Liver (tissue), 9 donors: ENCODE results near the gene PBOV1. TPM values are rescaled to one million over a fixed set of nuclear protein-coding genes. Genes with fewer than 3 reads are reported as not detected.

Experiments
- DNase-seq: peaks from one replicate; pipeline ENCODE4 v3.0.0-alpha.2; 2017; ENCODE audit warnings: low spot score
- H3K27ac ChIP-seq, 2 donors: one replicate each; pipeline ENCODE4 v1.7.0; 2013; ENCODE audit warnings: inconsistent platforms in 2 of 2, low read length in 2 of 2, control low read depth in 1 of 2, low read depth in 1 of 2, mild to moderate bottlenecking in 1 of 2
- H3K27me3 ChIP-seq, 4 donors: one replicate each; pipeline versions ENCODE4 v1.6.1 to v1.7.0; 2013; ENCODE audit warnings: low read length in 3 of 4, inconsistent platforms in 1 of 4, mild to moderate bottlenecking in 1 of 4, moderate library complexity in 1 of 4; ENCODE audit not compliant: control insufficient read depth in 4 of 4, insufficient read depth in 4 of 4
- H3K36me3 ChIP-seq, 4 donors: one replicate each; pipeline versions ENCODE4 v1.6.1 to v1.7.0; 2013; ENCODE audit warnings: low read length in 3 of 4, mild to moderate bottlenecking in 3 of 4, low read depth in 1 of 4, moderate library complexity in 1 of 4; ENCODE audit not compliant: control insufficient read depth in 4 of 4, insufficient read depth in 3 of 4
- H3K4me1 ChIP-seq, 4 donors: one replicate each; pipeline versions ENCODE4 v1.6.1 to v1.7.0; 2013; ENCODE audit warnings: low read length in 3 of 4, mild to moderate bottlenecking in 3 of 4, moderate library complexity in 1 of 4; ENCODE audit not compliant: control insufficient read depth in 4 of 4, insufficient read depth in 4 of 4
- H3K4me3 ChIP-seq, 3 donors: one replicate each; pipeline versions ENCODE4 v1.6.1 to v1.7.0; 2013; ENCODE audit warnings: low read length in 3 of 3, control low read depth in 1 of 3, low read depth in 1 of 3, mild to moderate bottlenecking in 1 of 3
- H3K9ac ChIP-seq, 2 donors: one replicate each; pipeline ENCODE4 v1.7.0; 2013; ENCODE audit warnings: low read length in 2 of 2, mild to moderate bottlenecking in 2 of 2, moderate library complexity in 2 of 2, control low read depth in 1 of 2, low read depth in 1 of 2
- H3K9me3 ChIP-seq, 4 donors: one replicate each; pipeline versions ENCODE4 v1.6.1 to v1.7.0; 2013; ENCODE audit warnings: low read length in 3 of 4; ENCODE audit not compliant: control insufficient read depth in 4 of 4
- EGR1 ChIP-seq, 2 donors: IDR thresholded peaks; 2 replicates each; pipeline ENCODE4 v1.6.1; 2016 to 2018; ENCODE audit warnings: antibody characterized with exemption in 2 of 2, low read depth in 2 of 2
- FOXA1 ChIP-seq: IDR thresholded peaks from 2 replicates; pipeline ENCODE4 v1.6.1; 2016; ENCODE audit warnings: antibody characterized with exemption
- GABPA ChIP-seq, 2 donors: IDR thresholded peaks in 1 of 2; conservative IDR thresholded peaks in 1 of 2; 2 replicates each; pipeline ENCODE4 v1.6.1; 2016; ENCODE audit warnings: antibody characterized with exemption in 2 of 2, mild to moderate bottlenecking in 1 of 2, moderate library complexity in 1 of 2
- HNF4G ChIP-seq: IDR thresholded peaks from 2 replicates; pipeline ENCODE4 v1.6.1; 2016; ENCODE audit warnings: antibody characterized with exemption
- JUND ChIP-seq, 2 donors: IDR thresholded peaks; 2 replicates each; pipeline ENCODE4 v1.6.1; 2016; ENCODE audit warnings: antibody characterized with exemption in 2 of 2
- MAX ChIP-seq: IDR thresholded peaks from 2 replicates; pipeline ENCODE4 v1.6.1; 2016; ENCODE audit warnings: antibody characterized with exemption
- RAD21 ChIP-seq, 2 donors: IDR thresholded peaks; 2 replicates each; pipeline ENCODE4 v1.6.1; 2016; ENCODE audit warnings: antibody characterized with exemption in 2 of 2, mild to moderate bottlenecking in 2 of 2
- RXRA ChIP-seq, 2 donors: IDR thresholded peaks; 2 replicates each; pipeline ENCODE4 v1.6.1; 2017 to 2018; ENCODE audit warnings: antibody characterized with exemption in 2 of 2, mild to moderate bottlenecking in 1 of 2
- TAF1 ChIP-seq: conservative IDR thresholded peaks from 2 replicates; pipeline ENCODE4 v1.6.1; 2016; ENCODE audit warnings: antibody characterized with exemption, mild to moderate bottlenecking
- ZBTB33 ChIP-seq: IDR thresholded peaks from 2 replicates; pipeline ENCODE4 v1.6.1; 2016; ENCODE audit warnings: antibody characterized with exemption
- WGBS: extraction: QIAGEN DNeasy Blood & Tissue Kit; methylation state at CpG from one replicate; pipeline ENCODE4 v1.1.7; 2013; 5-methylcytosine and 5-hydroxymethylcytosine counted together
- polyA plus RNA-seq, 2 donors: library from polyadenylated mRNA; stranded (reverse) in 1 of 2; unstranded in 1 of 2; fragments of 200-250 nt in 1 of 2; fragments of >200 nt in 1 of 2; fragmentation: Nextera tagmentation in 1 of 2; extraction: Ambion mirVana in 1 of 2; gene quantifications; one replicate each; pipeline versions ENCODE4 v1.2.1 to v1.2.3, GENCODE V29; 2013 to 2015
- total RNA-seq, 2 donors: library from RNA; depleted of rRNA; stranded (reverse); fragments of >200 nt; gene quantifications; one replicate each; pipeline ENCODE4 v1.2.3, GENCODE V29; 2014
- TF ChIP-seq, protein P1 (sequence below): IDR thresholded peaks from 2 replicates; pipeline ENCODE4 v1.6.1; 2016; ENCODE audit warnings: antibody characterized with exemption, mild to moderate bottlenecking
- TF ChIP-seq, protein P2 (sequence below): IDR thresholded peaks from 2 replicates; pipeline ENCODE4 v1.6.1; 2016; ENCODE audit warnings: antibody characterized with exemption
- donor health status: healthy.
- donor health status: healthy.
- donor health status: healthy.
- donor health status: healthy.
- donor health status: healthy.

PBOV1 gene
- total and polyA plus RNA-seq, 4 donors = not detected

- TF ChIP-seq, protein P1, sequence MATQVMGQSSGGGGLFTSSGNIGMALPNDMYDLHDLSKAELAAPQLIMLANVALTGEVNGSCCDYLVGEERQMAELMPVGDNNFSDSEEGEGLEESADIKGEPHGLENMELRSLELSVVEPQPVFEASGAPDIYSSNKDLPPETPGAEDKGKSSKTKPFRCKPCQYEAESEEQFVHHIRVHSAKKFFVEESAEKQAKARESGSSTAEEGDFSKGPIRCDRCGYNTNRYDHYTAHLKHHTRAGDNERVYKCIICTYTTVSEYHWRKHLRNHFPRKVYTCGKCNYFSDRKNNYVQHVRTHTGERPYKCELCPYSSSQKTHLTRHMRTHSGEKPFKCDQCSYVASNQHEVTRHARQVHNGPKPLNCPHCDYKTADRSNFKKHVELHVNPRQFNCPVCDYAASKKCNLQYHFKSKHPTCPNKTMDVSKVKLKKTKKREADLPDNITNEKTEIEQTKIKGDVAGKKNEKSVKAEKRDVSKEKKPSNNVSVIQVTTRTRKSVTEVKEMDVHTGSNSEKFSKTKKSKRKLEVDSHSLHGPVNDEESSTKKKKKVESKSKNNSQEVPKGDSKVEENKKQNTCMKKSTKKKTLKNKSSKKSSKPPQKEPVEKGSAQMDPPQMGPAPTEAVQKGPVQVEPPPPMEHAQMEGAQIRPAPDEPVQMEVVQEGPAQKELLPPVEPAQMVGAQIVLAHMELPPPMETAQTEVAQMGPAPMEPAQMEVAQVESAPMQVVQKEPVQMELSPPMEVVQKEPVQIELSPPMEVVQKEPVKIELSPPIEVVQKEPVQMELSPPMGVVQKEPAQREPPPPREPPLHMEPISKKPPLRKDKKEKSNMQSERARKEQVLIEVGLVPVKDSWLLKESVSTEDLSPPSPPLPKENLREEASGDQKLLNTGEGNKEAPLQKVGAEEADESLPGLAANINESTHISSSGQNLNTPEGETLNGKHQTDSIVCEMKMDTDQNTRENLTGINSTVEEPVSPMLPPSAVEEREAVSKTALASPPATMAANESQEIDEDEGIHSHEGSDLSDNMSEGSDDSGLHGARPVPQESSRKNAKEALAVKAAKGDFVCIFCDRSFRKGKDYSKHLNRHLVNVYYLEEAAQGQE = no peak
- no peak for TF ChIP-seq JUND (IDR thresholded peaks at IDR 0.05)
These were observed 11.4 kb downstream of the PBOV1 start (continued) for GRCh38 chr6:138206862-138207261.

DNA sequence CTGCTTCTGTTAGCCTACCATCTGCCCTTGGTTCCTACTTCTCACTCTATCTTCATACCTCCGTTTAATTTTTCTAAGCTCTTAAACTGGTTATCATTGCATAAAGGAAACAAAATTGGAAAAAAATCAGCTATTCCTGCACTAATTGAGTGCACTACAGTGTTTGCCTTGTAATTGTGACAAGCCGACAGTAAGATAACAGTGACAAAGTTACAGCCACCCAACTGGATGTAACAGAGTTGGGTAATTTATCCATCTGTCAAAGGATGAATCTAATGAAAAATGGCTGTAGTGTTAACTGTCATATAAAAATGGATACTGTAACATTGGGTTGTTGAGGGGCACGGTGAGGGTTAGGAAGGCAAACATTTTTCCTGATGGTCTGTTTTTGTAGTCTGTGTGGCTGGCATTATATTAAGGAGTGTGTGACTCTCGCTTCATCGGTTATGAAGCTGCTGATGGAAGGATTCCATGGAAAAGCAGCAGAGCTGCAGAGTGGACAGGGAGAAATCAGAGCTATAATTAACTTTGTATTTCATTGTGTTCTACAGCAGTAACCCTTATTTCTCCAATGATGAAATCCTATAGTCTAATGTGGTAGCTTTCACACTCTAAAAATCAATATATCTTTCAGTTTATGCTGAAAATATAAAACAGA, 12.7 kb downstream of the PBOV1 start:
- H3K4me1 ChIP-seq = no peaks in the 10 kb centered on the region
- no peak overlapping the region for H3K9ac ChIP-seq
- H3K27me3 ChIP-seq = peaks cover 0 to 3% (median 0%) of the 10 kb centered on the region in 4 donors
- WGBS = 77% methylated on average over 5 of the region's 5 CpGs
- no peak overlapping the region for H3K4me3 ChIP-seq
- no peaks in the 10 kb centered on the region for H3K9me3 ChIP-seq
- TF ChIP-seq MAX (no peak), RXRA (IDR thresholded peaks at IDR 0.05) (no peak), GABPA (IDR thresholded peaks at IDR 0.05 in 1 of 2, conservative IDR thresholded peaks at IDR 0.05 in 1 of 2) (no peak), HNF4G (no peak)
- no peaks in the 10 kb centered on the region for H3K36me3 ChIP-seq
- no peak overlapping the region for H3K27ac ChIP-seq
- DNase-seq = no peak

DNA sequence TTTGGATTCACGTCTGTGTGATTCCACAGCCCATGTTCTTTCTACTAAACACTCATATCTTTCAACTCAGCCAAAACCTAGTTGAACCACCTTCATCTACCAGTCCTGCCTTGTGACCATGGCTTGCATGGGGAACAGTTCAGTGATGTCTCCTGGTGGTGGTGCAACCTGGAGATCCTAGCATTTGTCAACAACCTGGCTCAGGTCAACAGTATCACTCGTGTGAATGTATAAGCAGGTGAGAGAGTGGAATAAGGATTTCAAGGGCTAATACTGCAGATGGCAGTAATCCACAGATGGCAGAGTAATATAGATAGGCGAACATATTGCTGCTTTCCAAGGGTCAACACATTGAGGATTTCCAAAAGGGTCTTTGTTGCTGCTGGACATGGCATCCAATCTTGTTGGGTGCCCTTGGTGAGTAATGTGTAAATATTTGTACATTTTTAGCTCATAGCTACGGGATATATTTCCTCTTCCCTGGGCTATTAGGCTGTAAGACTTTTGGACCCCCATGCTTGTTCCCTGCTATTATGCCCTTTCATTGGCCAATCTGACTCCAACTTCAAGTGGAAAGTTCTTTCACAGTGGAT, 13.4 kb downstream of the PBOV1 start:
- WGBS = 74% methylated on average over 4 of the region's 4 CpGs
- Histone ChIP-seq H3K4me1 (no peaks in the 10 kb centered on the region), H3K27me3 (peaks cover 0 to 3% (median 0%) of the 10 kb centered on the region in 4 donors), H3K27ac (no peak overlapping the region), H3K9me3 (no peaks in the 10 kb centered on the region), H3K36me3 (no peaks in the 10 kb centered on the region), H3K9ac (no peak overlapping the region), H3K4me3 (no peak overlapping the region)
- TF ChIP-seq FOXA1 (no peak), RAD21 (IDR thresholded peaks at IDR 0.05) (no peak)
- no peak for DNase-seq

- TF ChIP-seq, protein P1 = no peak
- no peak for TF ChIP-seq JUND (IDR thresholded peaks at IDR 0.05)
- no peak for TF ChIP-seq TAF1
- TF ChIP-seq, protein P2, sequence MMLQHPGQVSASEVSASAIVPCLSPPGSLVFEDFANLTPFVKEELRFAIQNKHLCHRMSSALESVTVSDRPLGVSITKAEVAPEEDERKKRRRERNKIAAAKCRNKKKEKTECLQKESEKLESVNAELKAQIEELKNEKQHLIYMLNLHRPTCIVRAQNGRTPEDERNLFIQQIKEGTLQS = no peak
- TF ChIP-seq EGR1 (IDR thresholded peaks at IDR 0.05; ENCODE audit: low read depth in 2 of 2) = no peak
- no peak for TF ChIP-seq MAX
- TF ChIP-seq ZBTB33 = no peak
- H3K36me3 ChIP-seq = no peaks in the 10 kb centered on the region
These were observed 14.0 kb downstream of the PBOV1 start for GRCh38 chr6:138204303-138204702.

More at GRCh38 chr6:138204303-138204702, 14.0 kb downstream of the PBOV1 start:
- H3K27ac ChIP-seq = no peak overlapping the region
- H3K4me3 ChIP-seq = no peak overlapping the region
- no peak for DNase-seq
- peaks cover 0 to 3% (median 0%) of the 10 kb centered on the region in 4 donors for H3K27me3 ChIP-seq
- H3K4me1 ChIP-seq = no peaks in the 10 kb centered on the region
- no peaks in the 10 kb centered on the region for H3K9me3 ChIP-seq
- no peak overlapping the region for H3K9ac ChIP-seq
